HS-27A (cell line): ENCODE results near the gene GDF11.
"Not testable (repeated sequence)": the region's sequence is repeated elsewhere in the genome, so short reads cannot be mapped to it uniquely, and the experiment has no call there.

Source experiments
- DNase-seq: peaks from one replicate; pipeline ENCODE4 v3.0.0-alpha.2; 2012; ENCODE audit warnings: low read depth, missing footprints

Gene GDF11

DNA sequence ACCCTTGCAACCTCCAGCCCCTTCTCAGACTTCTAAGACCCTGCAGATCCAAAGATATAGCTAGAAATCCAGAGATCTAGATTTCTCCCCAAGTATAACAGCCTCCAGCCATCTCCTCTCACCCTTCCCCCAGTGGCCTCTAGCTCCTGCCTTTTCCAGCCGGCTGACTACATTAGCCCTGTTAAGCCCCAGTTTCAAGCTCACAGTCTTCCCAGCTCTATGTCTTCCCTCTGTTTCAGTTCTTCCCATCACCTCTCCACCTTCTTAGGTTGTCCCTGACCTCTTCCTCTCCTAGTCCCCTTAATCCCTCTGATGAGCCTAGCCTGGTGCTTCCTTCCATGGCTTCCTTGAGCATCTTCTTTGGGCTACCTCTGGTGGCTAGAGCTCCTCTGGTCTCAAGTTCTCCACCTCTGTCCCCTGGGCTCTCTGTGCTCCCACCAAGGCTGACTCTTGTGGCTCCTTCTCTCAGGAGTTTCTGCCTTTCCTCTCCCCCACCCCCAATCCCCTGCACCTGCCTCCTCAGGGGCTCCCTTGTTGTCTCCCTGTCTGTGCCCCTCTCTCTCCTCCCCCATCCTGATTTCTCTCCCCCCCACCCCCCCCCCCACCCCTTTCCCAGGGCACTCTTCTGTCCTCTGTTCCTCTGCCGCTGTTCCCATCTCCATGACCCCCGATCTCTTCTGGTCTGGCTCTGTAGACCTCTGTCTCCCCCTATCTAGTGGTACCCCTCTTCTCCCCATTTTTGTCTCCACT is 816 bp upstream of the GDF11 start:
- no peak for DNase-seq

DNA sequence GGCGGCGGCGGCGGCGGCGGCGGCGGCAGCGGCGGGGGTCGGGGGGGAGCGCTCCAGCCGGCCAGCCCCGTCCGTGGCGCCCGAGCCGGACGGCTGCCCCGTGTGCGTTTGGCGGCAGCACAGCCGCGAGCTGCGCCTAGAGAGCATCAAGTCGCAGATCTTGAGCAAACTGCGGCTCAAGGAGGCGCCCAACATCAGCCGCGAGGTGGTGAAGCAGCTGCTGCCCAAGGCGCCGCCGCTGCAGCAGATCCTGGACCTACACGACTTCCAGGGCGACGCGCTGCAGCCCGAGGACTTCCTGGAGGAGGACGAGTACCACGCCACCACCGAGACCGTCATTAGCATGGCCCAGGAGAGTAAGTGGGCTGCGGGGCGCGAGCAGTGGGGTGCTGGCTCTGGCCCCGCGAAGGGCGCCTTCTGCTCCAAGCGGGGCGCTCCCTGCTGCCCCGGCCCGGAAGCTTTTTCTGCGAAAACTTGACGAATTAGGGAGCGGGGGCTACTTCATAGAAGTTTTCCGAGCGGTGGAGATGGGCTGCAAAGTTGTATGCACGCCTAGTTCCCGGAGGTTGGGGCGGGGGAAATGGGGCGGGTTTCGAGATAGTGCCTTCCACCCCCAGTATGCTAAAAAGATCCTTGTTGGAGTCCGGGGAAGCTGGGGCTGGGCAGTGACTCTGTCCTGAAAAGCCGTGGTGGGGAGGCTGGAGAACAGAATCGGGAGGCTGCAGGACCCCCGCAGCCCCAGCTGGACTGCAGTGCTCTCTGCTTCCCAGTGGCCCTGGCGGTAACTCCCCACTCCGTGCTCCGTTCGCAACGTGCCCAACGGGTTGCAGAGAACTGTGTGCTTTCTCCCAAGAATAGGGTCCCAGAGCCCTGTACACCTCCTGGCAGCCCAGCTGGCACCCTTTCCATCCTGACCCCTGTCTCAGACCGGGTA is 751 bp downstream of the GDF11 start:
- no peak for DNase-seq

DNA sequence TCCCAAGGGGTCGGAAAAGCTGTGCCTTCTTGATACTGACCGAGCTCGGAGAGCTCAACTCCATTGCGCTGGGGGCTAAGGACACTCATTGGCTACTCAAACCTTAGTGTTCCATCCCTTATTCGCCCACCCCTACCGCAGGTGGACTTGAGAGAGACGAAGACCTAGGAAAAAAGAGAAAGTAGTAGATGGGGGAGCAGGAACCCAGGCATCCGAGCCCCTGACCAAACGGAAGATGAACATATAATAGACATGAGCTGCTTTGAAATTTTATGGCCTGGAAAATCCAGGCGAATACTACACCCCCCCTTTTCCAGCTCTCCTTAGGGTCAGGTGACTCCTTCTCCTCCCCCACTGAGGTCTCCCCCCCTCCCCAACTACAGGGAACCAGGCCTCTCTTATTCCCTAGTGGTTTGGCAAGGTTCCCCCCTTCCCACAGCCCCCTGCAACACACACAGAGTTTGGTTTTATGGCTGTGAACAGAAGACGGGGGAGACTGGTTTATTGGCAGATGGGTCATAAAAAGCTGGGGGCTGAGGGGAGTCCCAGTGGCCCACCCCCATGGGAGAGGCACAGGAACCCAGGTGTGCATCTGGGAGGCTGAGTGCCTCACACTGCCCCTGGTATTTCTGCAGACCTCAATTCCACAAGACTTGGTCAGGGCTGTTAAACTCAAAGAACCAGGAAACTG is 1.6 kb downstream of the GDF11 start:
- DNase-seq: no peak

DNA sequence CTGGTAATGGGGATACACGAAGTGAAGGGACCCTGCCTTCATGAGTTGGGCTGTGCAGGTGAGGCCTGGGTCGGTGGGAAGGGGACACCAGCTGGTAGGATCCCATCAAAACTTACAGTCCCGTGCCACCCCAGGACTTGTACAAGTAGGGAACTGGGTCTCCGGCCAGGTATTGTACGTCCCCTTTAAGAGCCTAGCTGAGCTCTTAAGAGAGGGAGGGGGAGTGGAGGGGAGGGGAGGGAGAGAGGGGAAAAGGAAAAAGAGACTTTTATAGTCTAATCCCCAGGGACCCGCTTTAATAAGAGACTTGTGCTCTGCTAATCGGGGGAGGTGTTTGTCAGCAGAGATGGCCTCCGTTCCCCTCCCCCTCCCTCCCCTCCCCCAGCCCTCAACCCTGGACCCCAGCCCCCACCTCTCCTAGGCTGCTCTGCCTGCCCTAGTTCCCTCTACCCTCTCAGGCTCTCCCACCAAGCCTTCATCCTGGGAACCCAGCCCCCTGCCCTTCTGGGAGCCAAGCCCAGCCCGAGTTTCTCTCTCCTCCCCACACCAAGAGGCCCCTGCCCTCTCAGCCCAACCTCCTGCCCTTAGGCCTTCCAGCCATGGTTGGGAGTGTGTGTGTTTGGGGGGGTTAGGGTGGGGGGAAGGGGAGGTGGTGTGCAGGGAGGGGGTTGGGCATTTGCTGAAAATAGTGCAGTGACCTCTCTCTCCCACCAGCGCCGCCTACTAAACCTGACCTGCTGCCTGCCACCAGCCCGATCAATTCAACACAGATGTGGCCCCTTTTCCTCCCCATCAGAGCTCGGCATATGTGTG is 2.6 kb downstream of the GDF11 start:
- no peak for DNase-seq

DNA sequence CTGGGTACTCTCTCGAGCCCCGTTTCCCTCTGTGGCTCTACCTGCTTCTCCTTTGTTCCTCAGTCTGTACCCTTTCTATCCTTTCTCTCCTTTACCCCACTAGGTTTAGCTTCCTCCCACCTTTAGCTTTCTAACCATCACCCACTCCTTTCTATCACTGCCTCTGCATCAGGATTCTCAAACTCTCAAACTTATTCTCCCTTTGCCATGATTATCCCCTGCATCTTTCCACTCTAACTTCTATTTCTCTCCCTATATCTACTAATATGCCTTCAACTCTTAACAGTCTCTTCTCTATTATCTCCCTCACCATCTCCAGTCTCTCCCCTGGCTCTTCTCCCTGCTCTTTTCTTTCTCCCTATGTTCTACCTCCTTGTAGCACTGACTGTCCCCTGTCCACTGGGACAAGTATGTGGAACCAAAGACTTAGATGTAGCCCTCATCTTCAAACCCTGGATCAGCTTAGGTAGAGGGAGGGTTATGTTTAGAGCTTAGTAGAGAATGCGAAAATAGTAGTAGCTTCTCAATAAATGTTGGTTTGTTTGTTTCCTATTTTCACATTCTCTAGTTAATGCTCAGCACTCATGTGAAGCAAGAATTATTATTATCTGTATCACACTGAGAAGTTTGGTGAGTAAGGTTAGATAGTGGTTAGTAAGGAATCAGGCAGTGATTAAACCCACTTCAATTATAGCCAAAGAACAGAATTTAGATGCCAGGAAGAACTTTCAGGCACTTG is 3.4 kb downstream of the GDF11 start:
- DNase-seq: no peak

DNA sequence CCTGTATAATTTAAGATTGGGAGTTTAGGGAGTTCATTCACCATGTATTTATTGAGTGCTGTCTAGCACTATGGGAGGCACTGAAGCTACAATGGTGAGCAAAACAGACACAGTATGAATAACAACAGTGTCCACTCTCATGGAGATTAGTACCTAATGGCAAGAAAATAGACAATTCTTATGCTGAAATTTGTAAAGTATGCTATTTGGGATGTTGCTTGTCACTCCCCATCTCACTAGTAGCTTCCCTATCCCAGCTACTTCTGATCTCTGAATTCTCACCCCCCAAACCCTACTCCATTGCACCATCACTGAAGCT is 4.0 kb downstream of the GDF11 start:
- DNase-seq: no peak

DNA sequence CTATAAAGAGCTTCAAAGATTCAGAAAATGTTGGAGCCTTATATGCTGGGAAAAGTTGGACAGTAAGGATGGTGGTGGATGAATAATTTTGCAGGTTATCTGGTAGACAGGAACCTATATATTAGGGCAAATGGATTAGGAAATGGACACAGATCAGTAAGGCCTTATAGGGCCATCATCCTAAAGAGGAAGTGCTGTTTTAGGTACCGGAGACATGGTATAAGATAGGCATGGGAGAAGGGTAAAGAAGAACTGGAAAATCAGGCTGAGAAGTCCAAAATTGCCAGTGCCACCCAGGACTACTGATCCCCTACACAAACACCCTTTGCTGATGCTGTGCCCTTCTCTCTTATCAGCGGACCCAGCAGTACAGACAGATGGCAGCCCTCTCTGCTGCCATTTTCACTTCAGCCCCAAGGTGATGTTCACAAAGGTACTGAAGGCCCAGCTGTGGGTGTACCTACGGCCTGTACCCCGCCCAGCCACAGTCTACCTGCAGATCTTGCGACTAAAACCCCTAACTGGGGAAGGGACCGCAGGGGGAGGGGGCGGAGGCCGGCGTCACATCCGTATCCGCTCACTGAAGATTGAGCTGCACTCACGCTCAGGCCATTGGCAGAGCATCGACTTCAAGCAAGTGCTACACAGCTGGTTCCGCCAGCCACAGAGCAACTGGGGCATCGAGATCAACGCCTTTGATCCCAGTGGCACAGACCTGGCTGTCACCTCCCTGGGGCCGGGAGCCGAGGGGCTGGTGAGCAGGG is 5.5 kb downstream of the GDF11 start:
- no peak for DNase-seq

DNA sequence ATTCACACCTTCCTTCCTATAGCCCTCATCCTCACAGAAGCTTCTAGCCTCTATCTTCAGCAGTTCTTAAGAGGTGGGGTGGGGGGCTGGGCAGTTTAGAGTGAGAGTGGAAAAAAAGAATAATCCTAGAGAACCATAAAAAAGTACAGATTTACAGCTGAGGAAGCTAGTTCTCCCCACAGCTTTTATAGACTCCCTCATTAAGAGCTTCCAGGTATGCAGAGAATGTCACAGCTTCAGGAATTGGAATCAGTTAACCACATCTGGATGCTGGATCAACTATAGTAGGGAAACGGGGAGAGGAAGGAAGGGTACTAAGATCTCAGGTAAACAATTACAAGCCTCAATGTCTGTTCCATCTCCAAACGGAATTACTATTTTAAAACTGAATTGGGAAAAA is 12.3 kb downstream of the GDF11 start:
- no peak for DNase-seq

DNA sequence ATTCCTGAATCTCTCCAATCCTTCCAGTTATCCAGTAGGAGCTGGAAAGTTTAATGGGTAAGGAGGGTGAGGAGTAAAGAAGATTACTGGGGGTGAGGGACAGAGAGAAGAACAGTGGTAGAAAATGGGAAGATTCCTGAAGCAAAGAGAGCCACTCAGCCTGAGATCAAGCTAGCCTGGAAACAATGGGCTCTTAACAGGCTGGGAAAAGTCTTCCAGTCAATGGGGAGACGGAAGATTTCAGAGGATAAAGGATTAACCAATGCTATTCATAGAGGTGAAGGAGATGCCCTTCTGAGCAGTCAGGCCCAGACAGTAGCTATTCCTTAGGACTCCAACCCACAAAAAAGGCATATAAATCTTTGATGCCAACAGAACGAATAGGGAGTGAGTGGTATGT is 14.8 kb downstream of the GDF11 start:
- DNase-seq: no peak

DNA sequence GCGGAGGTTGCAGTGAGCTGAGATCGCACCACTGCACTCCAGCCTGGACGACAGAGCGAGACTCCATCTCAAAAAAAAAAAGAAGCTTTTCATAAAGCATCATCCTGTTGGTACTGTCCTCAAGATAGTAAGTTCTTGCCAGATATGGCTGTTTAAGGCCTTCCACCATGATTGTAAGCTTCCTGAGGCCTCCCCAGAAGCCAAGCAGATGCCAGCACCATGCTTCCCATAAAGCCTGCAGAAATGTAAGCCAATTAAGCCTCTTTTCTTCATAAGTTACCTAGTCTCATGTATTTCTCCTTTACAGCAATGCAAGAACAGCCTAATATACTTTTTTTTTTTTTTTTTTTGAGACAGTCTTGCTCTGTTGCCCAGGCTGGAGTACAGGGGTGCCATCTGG is 15.7 kb downstream of the GDF11 start:
- not testable (repeated sequence) for DNase-seq

DNA sequence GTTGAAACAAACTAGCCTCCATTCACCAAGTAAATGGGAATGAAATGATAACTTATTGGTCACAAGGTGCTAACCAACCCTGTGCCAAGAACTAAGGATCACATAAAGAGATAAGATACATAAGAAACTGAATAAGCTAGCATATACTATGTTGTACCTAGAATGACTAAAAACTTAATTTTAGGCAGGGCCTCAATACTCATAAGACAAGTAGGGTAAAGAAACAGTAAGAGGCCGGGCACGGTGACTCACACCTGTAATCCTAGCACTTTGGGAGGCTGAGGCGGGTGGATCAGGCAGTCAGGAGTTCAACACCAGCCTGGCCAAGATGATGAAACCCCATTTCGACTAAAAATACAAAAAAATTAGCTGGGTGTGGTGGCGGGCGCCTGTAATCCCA is 17.7 kb downstream of the GDF11 start:
- no peak for DNase-seq

DNA sequence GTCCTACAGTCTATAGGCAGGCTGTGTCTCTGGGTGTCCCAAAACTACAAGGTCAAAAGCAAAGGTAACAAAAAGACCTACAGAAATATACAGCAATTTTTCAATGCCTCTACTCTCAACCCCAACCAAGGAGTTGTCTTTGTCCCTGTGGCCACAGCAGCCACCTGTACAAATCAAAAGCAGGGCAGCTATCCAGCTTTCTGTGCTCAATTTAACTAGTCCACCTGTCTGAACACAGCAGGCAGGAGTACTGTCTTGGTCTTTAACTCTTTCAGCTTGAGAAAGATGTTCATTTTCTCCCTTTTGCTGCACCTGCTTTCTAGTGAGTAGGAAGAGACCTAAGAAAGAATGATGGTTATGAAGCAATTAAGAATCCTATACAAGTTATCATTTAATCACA is 19.7 kb downstream of the GDF11 start:
- no peak for DNase-seq

DNA sequence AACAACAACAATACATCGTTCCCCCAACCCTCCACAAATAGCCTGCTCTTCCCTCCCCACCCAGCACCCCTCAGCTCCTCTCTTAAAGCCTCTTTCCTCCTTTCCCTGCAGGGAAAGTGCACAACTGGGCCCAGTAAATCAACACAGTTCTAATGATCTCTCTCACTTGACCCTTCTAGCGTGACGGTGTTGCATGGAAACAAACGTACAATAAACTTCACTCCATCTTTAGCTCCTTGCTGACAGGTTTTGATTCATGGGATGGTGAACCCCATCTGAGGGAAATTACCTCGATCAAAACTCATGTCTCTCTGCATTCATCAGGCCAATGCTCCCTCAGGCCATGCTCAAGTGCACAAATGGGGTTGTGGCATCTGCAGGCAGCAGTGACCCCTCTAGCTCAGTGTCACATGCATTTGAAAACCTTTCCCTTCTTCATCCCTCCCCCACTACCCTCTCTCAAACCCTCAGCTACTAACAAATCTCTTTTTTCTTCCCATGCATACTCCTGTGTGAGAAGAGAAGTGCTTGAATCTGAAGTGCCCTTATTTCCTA is 22.9 kb downstream of the GDF11 start:
- no peak for DNase-seq

DNA sequence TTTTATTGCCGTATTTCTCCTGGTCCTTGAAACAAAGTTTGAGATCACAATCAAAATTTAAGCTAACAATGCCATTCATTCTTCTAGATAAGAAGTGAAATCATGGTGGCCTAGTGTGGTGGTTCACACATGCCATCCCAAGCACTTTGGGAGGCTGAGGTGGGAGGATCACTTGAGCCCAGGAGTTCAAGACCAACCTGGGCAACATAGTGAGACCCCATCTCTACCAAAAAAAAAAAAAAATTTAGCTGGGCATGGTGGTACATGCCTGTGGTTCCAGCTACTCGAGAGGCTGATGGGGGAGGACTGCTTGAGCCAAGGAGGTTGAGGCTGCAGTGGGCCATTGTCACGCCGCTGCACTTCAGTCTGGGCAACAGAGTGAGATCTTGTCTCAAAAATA is 24.2 kb downstream of the GDF11 start:
- DNase-seq: no peak

DNA sequence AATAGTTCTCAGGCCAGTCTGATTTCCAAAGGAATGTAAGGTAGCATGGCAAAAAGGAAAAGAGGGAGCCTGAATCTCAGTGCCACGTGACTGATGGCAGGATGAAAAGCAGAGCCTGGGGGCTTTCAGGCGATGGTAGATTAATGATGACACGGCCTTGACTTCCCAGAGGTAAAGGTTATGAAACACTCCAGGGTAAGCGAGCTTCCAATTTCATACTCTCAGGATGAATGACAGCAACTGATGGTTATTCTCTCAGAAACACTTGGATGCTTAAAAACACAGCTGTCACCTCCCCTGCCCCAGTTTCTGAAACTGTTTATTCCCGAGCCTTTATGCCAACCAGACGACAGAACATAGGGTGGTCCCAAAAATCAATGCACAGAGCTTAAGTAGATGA is 28.8 kb downstream of the GDF11 start:
- DNase-seq: no peak

DNA sequence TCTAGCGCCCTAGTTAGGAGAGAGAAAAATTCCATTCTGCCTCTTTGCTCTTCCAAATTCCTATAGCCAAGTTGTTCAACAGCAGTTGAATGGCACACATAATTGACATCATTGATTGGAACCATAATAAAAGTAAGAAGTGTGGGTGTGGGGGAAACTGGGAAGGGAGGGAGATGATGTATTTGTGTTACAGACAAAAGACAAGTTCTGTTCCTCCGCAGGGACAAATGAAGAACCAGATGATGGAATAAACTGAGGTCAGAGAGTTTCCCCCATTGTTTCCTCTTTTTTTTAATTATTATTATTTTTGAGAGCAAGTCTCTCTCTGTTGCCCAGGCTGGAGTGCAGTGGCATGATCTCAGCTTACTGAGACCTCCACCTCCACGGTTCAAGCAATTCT is 34.9 kb downstream of the GDF11 start:
- DNase-seq: no peak

DNA sequence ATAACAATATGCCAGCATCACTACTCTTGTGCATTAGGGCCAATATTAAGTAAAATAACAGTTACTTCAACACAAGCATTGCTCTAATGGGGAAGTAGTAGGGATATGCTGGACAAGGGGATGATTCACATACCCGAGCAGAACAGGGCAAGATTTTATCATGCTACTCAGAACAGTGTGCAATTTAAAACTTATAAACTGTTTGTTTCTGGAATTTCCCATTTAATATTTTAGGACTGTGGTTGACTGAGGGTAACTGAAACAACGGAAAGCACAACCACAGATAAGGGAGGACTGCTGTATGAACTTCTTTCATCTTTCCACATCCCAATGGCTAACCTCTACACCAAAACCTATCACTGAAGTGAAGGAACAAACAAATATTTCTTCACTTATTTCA is 37.8 kb downstream of the GDF11 start:
- DNase-seq: no peak

DNA sequence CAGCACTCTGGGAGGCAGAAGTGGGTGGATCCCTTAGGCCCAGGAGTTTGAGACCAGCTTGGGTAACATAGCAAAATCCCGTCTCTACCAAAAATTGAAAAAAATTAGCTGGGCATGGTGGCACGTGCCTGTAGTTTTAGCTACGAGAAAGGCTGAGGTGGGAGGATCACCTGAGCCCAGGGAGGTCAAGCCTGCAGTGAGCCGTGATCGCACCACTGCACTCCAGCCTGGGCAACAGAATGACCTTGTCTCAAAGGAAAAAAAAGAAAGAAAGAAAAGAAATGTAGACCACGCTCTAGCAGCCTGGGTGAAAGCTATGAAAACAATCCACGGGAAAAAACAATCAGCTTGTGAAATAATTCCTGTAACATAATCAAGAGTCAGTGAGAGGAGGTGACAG is 45.6 kb downstream of the GDF11 start:
- DNase-seq: no peak

DNA sequence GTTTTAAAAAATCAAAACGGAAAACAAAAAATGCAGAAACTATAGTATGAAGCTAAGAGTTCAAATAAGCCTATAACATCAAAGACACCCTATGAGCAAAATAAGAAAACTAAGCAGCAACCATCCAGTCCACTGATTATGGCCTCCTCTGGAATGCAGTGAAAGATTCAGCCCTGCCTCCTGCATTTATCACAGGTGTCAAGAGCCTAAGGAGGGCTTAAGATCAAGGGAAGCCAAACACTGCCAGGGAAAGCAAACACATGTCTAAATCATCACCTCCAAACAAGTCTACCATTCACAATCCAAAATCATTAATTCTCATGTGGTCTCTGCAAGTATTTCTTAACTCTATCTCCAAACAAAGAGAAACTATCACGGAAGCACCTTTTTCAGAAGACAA is 46.2 kb downstream of the GDF11 start:
- no peak for DNase-seq

DNA sequence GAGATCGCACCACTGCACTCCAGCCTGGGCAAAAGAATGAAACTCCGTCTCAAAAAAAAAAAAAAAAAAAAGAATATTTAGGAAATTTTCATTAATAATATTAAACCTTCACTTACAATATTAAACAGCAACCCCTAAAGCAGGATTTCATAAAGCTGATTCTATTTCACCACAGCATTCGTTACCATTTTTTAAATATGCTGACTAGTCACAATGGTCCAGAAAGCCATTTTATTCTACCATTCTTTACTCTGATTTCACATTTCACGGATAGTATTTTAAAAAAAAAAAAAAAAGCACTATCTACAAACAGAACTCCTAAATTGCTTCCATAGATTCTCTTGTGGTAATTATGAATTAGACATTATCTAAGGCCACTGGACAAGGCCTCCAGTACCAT is 47.0 kb downstream of the GDF11 start:
- no peak for DNase-seq
